ENCODE results near the gene KLRC4. TPM values are rescaled to one million over a fixed set of nuclear protein-coding genes. Genes with fewer than 3 reads are reported as not detected.
"Not testable (repeated sequence)": the region's sequence is repeated elsewhere in the genome, so short reads cannot be mapped to it uniquely, and the experiment has no call there.

The KLRC4 gene
- total RNA-seq, 1 donor from 2014 or later, result not detected

GRCh38 chr12:10368206-10369171 is 41.1 kb downstream of the KLRC4 start:
- peaks cover 4% of the 10 kb centered on the region for H3K36me3 Mint-ChIP-seq (ENCODE audit: low read depth)
- POLR2A ChIA-PET, result interaction anchor here (0.6 kb wide), 1 partner anchor 211 kb away, joined by 3 read pairs; no protein-coding TSS in a partner anchor
- H3K27me3 Mint-ChIP-seq, result no peaks in the 10 kb centered on the region
- peaks cover 4% of the 10 kb centered on the region for H3K9me3 Mint-ChIP-seq
- ATAC-seq (ENCODE audit: low read depth) (no peak), DNase-seq (no peak)
- no peak overlapping the region for H3K4me3 Mint-ChIP-seq
- CTCF ChIA-PET, result no interaction called here
- TF ChIP-seq CTCF (IDR thresholded peaks at IDR 0.05), result no peak
- intact Hi-C loops (cut with micrococcal nuclease), result loop anchor here (10.0 kb wide), 2 partner anchors 424 to 614 kb away; no protein-coding TSS in a partner anchor
- peaks cover 13% of the 10 kb centered on the region for H3K4me1 Mint-ChIP-seq
- H3K27ac Mint-ChIP-seq, result no peak overlapping the region

GRCh38 chr12:10367714-10368113 is 41.8 kb downstream of the KLRC4 start:
- intact Hi-C loops (cut with micrococcal nuclease), result loop anchor here (10.0 kb wide), 2 partner anchors 423 to 613 kb away; no protein-coding TSS in a partner anchor
- H3K9me3 Mint-ChIP-seq; POLR2A ChIA-PET; H3K36me3 Mint-ChIP-seq (ENCODE audit: low read depth); H3K4me3 Mint-ChIP-seq; H3K27ac Mint-ChIP-seq; H3K27me3 Mint-ChIP-seq; ATAC-seq (ENCODE audit: low read depth); DNase-seq: not testable (repeated sequence)
- peaks cover 11% of the 10 kb centered on the region for H3K4me1 Mint-ChIP-seq
- CTCF ChIA-PET, result interaction anchor here (0.8 kb wide), 1 partner anchor 194 kb away, joined by 4 read pairs; no protein-coding TSS in a partner anchor

- Mint-ChIP-seq H3K36me3 (ENCODE audit: low read depth) (peaks cover 4% of the 10 kb centered on the region), H3K27ac (no peak overlapping the region), H3K27me3 (no peaks in the 10 kb centered on the region), H3K9me3 (peaks cover 4% of the 10 kb centered on the region), H3K4me1 (peaks cover 2% of the 10 kb centered on the region), H3K4me3 (no peak overlapping the region)
- intact Hi-C loops (cut with micrococcal nuclease), result loop anchor here (10.0 kb wide), 2 partner anchors 422 to 612 kb away; no protein-coding TSS in a partner anchor
- POLR2A ChIA-PET, result interaction anchor here (1.3 kb wide), 1 partner anchor 805 kb away, joined by 4 read pairs; no protein-coding TSS in a partner anchor
- no peak for ATAC-seq (ENCODE audit: low read depth)
- DNase-seq, result no peak
- CTCF ChIA-PET, result interaction anchor here (0.8 to 1.0 kb wide), 2 partner anchors 131 to 195 kb away, joined by 3 to 4 read pairs; no protein-coding TSS in a partner anchor
- no peak for TF ChIP-seq CTCF (IDR thresholded peaks at IDR 0.05)
Measured at GRCh38 chr12:10366875-10367274, 42.7 kb downstream of the KLRC4 start.

GRCh38 chr12:10365696-10366405 is 43.7 kb downstream of the KLRC4 start:
- Mint-ChIP-seq H3K9me3 (peaks cover 4% of the 10 kb centered on the region), H3K27ac (no peak overlapping the region), H3K36me3 (ENCODE audit: low read depth) (peaks cover 4% of the 10 kb centered on the region), H3K27me3 (no peaks in the 10 kb centered on the region), H3K4me1 (peaks cover 5% of the 10 kb centered on the region), H3K4me3 (no peak overlapping the region)
- intact Hi-C loops (cut with micrococcal nuclease), result loop anchor here (1.0 to 10.0 kb wide), 6 partner anchors 29 to 611 kb away; partner anchors contain the start of genes CLEC2B, GABARAPL1 and YBX3
- ATAC-seq (ENCODE audit: low read depth) (no peak), DNase-seq (no peak)
- no peak for TF ChIP-seq CTCF (IDR thresholded peaks at IDR 0.05)
- ChIA-PET POLR2A (interaction anchor here (0.9 to 1.3 kb wide), 4 partner anchors 248 to 810 kb away, joined by 3 to 4 read pairs (median 4); partner anchors contain the start of gene CLEC2B), CTCF (interaction anchor here (1.0 kb wide), 1 partner anchor 130 kb away, joined by 3 read pairs; no protein-coding TSS in a partner anchor)

Data from activated B cell treated with CpG ODN at 0.5 μM for 24 hours (primary cell).